Stomach (tissue), 9 donors: ENCODE measurements around the gene CASP2. TPM values are rescaled to one million over a fixed set of nuclear protein-coding genes. Genes with fewer than 3 reads are reported as not detected.

Experiments
- DNase-seq, 2 donors: peaks; one replicate each; pipeline versions ENCODE4 v3.0.0 to v3.0.0-alpha.2; 2013 to 2019
- H3K27ac ChIP-seq, 5 donors: fragments of 200-600 bp in 4 of 5; sonication (generic) in 4 of 5; one replicate each; pipeline ENCODE4 v1.5.1; 2013 to 2019; ENCODE audit warnings: mild to moderate bottlenecking in 1 of 5, moderate library complexity in 1 of 5
- H3K27me3 ChIP-seq, 3 donors: fragments of 200-600 bp; sonication (generic); one replicate each; pipeline ENCODE4 v1.5.1; 2017 to 2019; ENCODE audit warnings: mixed run types in 1 of 3
- H3K36me3 ChIP-seq, 4 donors: fragments of 200-600 bp; sonication (generic); 1 replicate in 3 of 4; 2 replicates in 1 of 4; pipeline ENCODE4 v1.5.1; 2016 to 2019
- H3K4me1 ChIP-seq, 4 donors: fragments of 200-600 bp; sonication (generic); one replicate each; pipeline ENCODE4 v1.5.1; 2016 to 2019
- H3K4me3 ChIP-seq, 4 donors: fragments of 200-600 bp; sonication (generic) in 3 of 4; one replicate each; pipeline ENCODE4 v1.5.1; 2016 to 2019; ENCODE audit warnings: mild to moderate bottlenecking in 1 of 4
- H3K9me3 ChIP-seq, 4 donors: fragments of 200-600 bp; sonication (generic); one replicate each; pipeline ENCODE4 v1.5.1; 2016 to 2019
- EP300 ChIP-seq: sonication (generic); formaldehyde crosslinking; IDR thresholded peaks from one replicate; pipeline ENCODE4 v1.6.1; 2017; ENCODE audit warnings: antibody characterized with exemption
- POLR2A ChIP-seq, 4 donors: fragments of 450-650 bp; IDR thresholded peaks; one replicate each; pipeline ENCODE4 v1.6.1; 2016; ENCODE audit warnings: antibody characterized with exemption in 4 of 4, control low read depth in 2 of 4, mild to moderate bottlenecking in 1 of 4, moderate library complexity in 1 of 4
- POLR2AphosphoS5 ChIP-seq, 3 donors: sonication (generic); formaldehyde crosslinking; IDR thresholded peaks; one replicate each; pipeline ENCODE4 v1.6.1; 2016; ENCODE audit warnings: antibody characterized with exemption in 3 of 3
- WGBS, 5 donors: extraction: QIAGEN DNeasy Blood & Tissue Kit in 3 of 5; methylation state at CpG; one replicate each; pipeline versions ENCODE4 v1.1.5 to v1.1.7; 2013 to 2018; 5-methylcytosine and 5-hydroxymethylcytosine counted together
- intact Hi-C: fragments of 100-400 bp; cut with DNase I; formaldehyde crosslinking; loops from one replicate; pipeline ENCODE4 v1.15.1; 2023; ENCODE audit warnings: low total_unique reads
- polyA plus RNA-seq, 3 donors: library from polyadenylated mRNA; stranded (reverse); fragments of 200-250 nt; gene quantifications; one replicate each; pipeline ENCODE4 v1.2.3, GENCODE V29; 2013
- total RNA-seq, 5 donors: library from RNA; depleted of rRNA; stranded (reverse); fragments of >200 nt; gene quantifications; one replicate each; pipeline versions ENCODE4 v1.1.0 to v1.2.3, GENCODE V29; 2014 to 2016
- TF ChIP-seq, protein P1 (sequence below), 7 experiments: fragments of 450-650 bp in 4 of 7; fragments of 200-600 bp in 3 of 7; sonication (generic) in 3 of 7; IDR thresholded peaks; one replicate each; pipeline ENCODE4 v1.5.1; 2016 to 2019; ENCODE audit warnings: antibody characterized with exemption in 7 of 7, control low read depth in 2 of 7, mild to moderate bottlenecking in 1 of 7
- donor health status: healthy with polysubstance abuse.
- donor health status: Bipolar disorder and iron deficiency.
- donor health status: healthy.

Gene CASP2
- total and polyA plus RNA-seq, 8 donors, result 4.6 to 27.7 (median 15.5) TPM

DNA sequence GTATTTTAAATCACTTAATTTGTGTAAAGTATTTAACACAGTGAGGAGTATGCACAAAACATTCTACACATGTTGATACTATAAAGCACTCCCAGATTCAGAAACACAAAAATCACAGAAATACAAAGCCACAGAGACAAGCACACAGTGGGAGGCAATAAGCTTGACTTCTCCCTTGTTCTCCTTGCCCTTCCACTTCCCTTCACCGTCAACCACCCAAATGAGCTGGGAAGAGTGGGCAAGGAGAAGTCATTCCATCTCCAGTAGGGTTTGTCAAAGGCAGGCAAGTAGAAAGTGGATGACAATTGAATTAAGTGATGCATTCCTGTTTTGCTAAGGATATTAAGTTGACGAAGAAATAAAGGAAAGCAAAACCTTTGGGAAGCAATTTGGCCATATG, 7.6 kb upstream of the CASP2 start:
- Histone ChIP-seq H3K4me1 (peaks cover 9 to 30% (median 23%) of the 10 kb centered on the region in 4 donors), H3K36me3 (no peaks in the 10 kb centered on the region), H3K4me3 (no peak overlapping the region), H3K27ac (no peak overlapping the region), H3K9me3 (no peaks in the 10 kb centered on the region), H3K27me3 (no peaks in the 10 kb centered on the region)
- intact Hi-C loops, result no loop called here
- 84 to 91% (median 86%) methylated on average over 2 of the region's 2 CpGs for WGBS, 5 donors
- TF ChIP-seq POLR2AphosphoS5 (IDR thresholded peaks at IDR 0.05), result no peak
- no peak for TF ChIP-seq POLR2A (IDR thresholded peaks at IDR 0.05)
- TF ChIP-seq EP300, result no peak
- TF ChIP-seq, protein P1, sequence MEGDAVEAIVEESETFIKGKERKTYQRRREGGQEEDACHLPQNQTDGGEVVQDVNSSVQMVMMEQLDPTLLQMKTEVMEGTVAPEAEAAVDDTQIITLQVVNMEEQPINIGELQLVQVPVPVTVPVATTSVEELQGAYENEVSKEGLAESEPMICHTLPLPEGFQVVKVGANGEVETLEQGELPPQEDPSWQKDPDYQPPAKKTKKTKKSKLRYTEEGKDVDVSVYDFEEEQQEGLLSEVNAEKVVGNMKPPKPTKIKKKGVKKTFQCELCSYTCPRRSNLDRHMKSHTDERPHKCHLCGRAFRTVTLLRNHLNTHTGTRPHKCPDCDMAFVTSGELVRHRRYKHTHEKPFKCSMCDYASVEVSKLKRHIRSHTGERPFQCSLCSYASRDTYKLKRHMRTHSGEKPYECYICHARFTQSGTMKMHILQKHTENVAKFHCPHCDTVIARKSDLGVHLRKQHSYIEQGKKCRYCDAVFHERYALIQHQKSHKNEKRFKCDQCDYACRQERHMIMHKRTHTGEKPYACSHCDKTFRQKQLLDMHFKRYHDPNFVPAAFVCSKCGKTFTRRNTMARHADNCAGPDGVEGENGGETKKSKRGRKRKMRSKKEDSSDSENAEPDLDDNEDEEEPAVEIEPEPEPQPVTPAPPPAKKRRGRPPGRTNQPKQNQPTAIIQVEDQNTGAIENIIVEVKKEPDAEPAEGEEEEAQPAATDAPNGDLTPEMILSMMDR (IDR thresholded peaks at IDR 0.05), result no peak
- DNase-seq, result no peak

DNA sequence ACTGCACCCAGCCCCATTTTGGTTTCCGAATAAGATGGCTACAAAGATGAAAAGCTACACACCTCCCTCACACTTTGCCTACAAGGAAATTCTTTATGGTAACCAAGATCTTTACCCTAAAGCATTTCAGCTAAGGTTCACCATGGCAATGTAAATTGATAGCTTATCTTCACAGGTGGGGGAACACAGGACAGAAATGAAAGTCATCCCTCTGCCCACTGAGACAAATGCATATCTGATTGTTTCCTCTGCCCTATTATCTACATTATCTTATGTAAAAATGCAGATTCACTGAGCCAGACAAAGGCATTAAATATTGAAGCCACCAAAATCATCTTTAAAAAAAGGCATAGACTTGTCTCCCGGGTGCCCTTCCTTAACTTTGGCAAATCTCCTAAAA, 6.6 kb upstream of the CASP2 start:
- Histone ChIP-seq H3K27me3 (no peaks in the 10 kb centered on the region), H3K4me3 (no peak overlapping the region), H3K36me3 (no peaks in the 10 kb centered on the region), H3K27ac (no peak overlapping the region), H3K4me1 (peaks cover 12 to 36% (median 32%) of the 10 kb centered on the region in 4 donors), H3K9me3 (no peaks in the 10 kb centered on the region)
- intact Hi-C loops, result no loop called here
- TF ChIP-seq POLR2A (IDR thresholded peaks at IDR 0.05) (no peak), POLR2AphosphoS5 (IDR thresholded peaks at IDR 0.05) (no peak), EP300 (no peak)
- TF ChIP-seq, protein P1 (IDR thresholded peaks at IDR 0.05), result no peak
- 81 to 93% (median 91%) methylated on average over 2 of the region's 2 CpGs for WGBS, 5 donors
- no peak for DNase-seq

DNA sequence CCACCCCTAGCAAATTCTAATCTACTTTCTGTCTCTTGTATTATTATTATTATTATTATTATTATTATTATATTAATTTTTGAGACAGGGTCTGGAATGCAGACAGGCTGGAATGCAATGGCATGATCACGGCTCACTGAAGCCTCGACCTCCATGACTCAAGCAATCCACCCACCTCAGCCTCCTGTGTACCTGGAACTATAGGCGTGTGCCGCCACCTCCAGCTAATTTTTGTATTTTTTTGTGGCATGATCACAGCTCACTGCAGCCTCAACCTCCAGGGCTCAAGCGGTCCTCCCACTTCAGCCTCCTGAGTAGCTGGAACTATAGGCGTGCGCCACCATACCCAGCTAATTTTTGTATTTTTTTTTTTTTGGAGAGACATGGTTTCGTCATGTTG, 6.0 kb upstream of the CASP2 start:
- DNase-seq, result no peak
- Histone ChIP-seq H3K4me1 (peaks cover 12 to 40% (median 35%) of the 10 kb centered on the region in 4 donors), H3K27me3 (no peaks in the 10 kb centered on the region), H3K36me3 (no peaks in the 10 kb centered on the region), H3K9me3 (no peaks in the 10 kb centered on the region), H3K4me3 (no peak overlapping the region), H3K27ac (no peak overlapping the region)
- 94 to 98% (median 96%) methylated on average over 8 of the region's 8 CpGs for WGBS, 5 donors
- TF ChIP-seq EP300 (no peak), POLR2AphosphoS5 (IDR thresholded peaks at IDR 0.05) (no peak), POLR2A (IDR thresholded peaks at IDR 0.05) (no peak)
- TF ChIP-seq, protein P1 (IDR thresholded peaks at IDR 0.05), result no peak
- intact Hi-C loops, result no loop called here

DNA sequence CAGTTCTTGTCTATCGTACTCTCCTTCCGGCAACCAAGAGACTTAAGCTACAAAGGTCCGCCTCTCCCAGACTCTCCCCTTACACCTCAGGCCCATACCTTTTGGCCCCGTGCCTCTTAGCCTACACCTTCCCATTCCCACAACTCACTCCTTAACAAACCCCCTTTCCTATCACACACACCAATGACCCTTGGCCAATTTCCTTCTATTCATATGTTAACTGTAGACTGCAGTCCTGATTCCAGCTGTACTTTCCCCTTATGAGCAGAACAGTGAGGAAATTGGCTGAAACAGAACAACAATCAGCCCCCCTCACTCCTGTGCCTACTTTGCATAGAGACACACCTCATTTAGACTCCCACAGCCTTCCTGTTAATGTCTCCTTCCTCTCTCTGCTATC, 4.8 kb upstream of the CASP2 start:
- peaks cover 12 to 48% (median 43%) of the 10 kb centered on the region in 4 donors for H3K4me1 ChIP-seq
- H3K9me3 ChIP-seq, result no peaks in the 10 kb centered on the region
- no peak for TF ChIP-seq POLR2A (IDR thresholded peaks at IDR 0.05)
- no peak for TF ChIP-seq POLR2AphosphoS5 (IDR thresholded peaks at IDR 0.05)
- no peak for TF ChIP-seq EP300
- TF ChIP-seq, protein P1 (IDR thresholded peaks at IDR 0.05), result no peak
- no peaks in the 10 kb centered on the region for H3K36me3 ChIP-seq
- 36 to 60% (median 53%) methylated on average over 4 of the region's 4 CpGs for WGBS, 5 donors
- intact Hi-C loops, result no loop called here
- H3K4me3 ChIP-seq, result no peak overlapping the region
- H3K27ac ChIP-seq, result peak overlapping the region in 3 of 5 donors; percentile 63 to 72 (median 67)
- DNase-seq, result peak in 1 of 2 donors; percentile 79
- no peaks in the 10 kb centered on the region for H3K27me3 ChIP-seq
